HepG2 (cell line): Measurements from ENCODE around the gene AMOTL1. TPM values are rescaled to one million over a fixed set of nuclear protein-coding genes. Genes with fewer than 3 reads are reported as not detected.

Experiments used
- ATAC-seq: fragments of 200-7000 bp; cut with Tn5 transposase; 3 replicates; pipeline ENCODE4 v1.9.1; 2020; ENCODE audit warnings: mild to moderate bottlenecking, moderate library complexity
- BruUV-seq: library from RNA; stranded (reverse); fragments of 400-500 nt; replicated peaks from 2 replicates; lab custom pipeline; 2021; lab: Mats Ljungman, UMichigan
- CTCF ChIA-PET: fragments of 300-600 bp; formaldehyde crosslinking; extraction: SDS; loops from one replicate; lab custom pipeline; 2021; ENCODE audit warnings: low total read pairs, inconsistent platforms, low intra/inter-chr PET ratio; lab: Yijun Ruan, JAX
- POLR2A ChIA-PET: fragments of 350-600 bp; sonication (Branson Sonifier 250); formaldehyde crosslinking; loops from one replicate; lab custom pipeline; 2020; ENCODE audit warnings: antibody characterized with exemption, inconsistent platforms; lab: Yijun Ruan, JAX
- DNase-seq: peaks from one replicate; pipeline ENCODE4 v3.0.0-alpha.2; 2015; ENCODE audit warnings: low spot score
- FAIRE-seq: peaks from 3 replicates; lab custom pipeline; 2011; peaks lifted over from hg19 to GRCh38; lab: Jason Lieb, UNC
- H2AFZ ChIP-seq: one replicate; pipeline ENCODE4 v1.6.1; 2011; ENCODE audit warnings: low read length, inconsistent platforms
- H3K27ac ChIP-seq: fragments of 300-600 bp; 3 replicates; pipeline ENCODE4 v1.8.0; 2011; ENCODE audit warnings: mixed run types, mild to moderate bottlenecking, mixed read lengths, low read length, inconsistent platforms; ENCODE audit not compliant: insufficient read depth; ENCODE audit errors: extremely low read length
- H3K27me3 ChIP-seq, 2 experiments: fragments of 200-600 bp in 1 of 2; 2 replicates in 1 of 2; 3 replicates in 1 of 2; pipeline versions ENCODE4 v1.6.0 to v1.8.0; 2011; ENCODE audit warnings: low read length in 2 of 2, mild to moderate bottlenecking in 2 of 2, moderate library complexity in 2 of 2, inconsistent platforms in 1 of 2; ENCODE audit not compliant: insufficient read depth in 2 of 2, control insufficient read depth in 1 of 2
- H3K36me3 ChIP-seq, 2 experiments: fragments of 200-600 bp in 1 of 2; replicated peaks in 1 of 2; 2 replicates in 1 of 2; 3 replicates in 1 of 2; pipeline versions ENCODE4 v1.5.1 to v1.8.0; 2011; ENCODE audit warnings: low read length in 2 of 2, inconsistent platforms in 1 of 2; ENCODE audit not compliant: insufficient read depth in 2 of 2, control insufficient read depth in 1 of 2
- H3K4me1 ChIP-seq: 2 replicates; pipeline ENCODE4 v1.5.1; 2012; ENCODE audit warnings: low read length, inconsistent platforms; ENCODE audit not compliant: insufficient read depth
- H3K4me2 ChIP-seq: 2 replicates; pipeline ENCODE4 v1.6.0; 2011; ENCODE audit warnings: low read depth, low read length, inconsistent platforms
- H3K4me3 ChIP-seq, 3 experiments: fragments of 200-600 bp in 1 of 3; sonication (generic), shearing (Covaris generic) in 1 of 3; replicated peaks in 1 of 3; 2 replicates each; pipeline ENCODE4 v1.5.1; 2011 to 2016; ENCODE audit warnings: low read length in 3 of 3, inconsistent platforms in 2 of 3, low read depth in 2 of 3, mild to moderate bottlenecking in 2 of 3, control low read depth in 1 of 3, mixed read lengths in 1 of 3; ENCODE audit not compliant: insufficient read depth in 1 of 3
- H3K79me2 ChIP-seq: one replicate; pipeline ENCODE4 v1.6.1; 2011; ENCODE audit warnings: low read length, inconsistent platforms; ENCODE audit not compliant: insufficient read depth
- H3K9ac ChIP-seq: 2 replicates; pipeline ENCODE4 v1.6.0; 2011; ENCODE audit warnings: mild to moderate bottlenecking, low read depth, low read length, inconsistent platforms; ENCODE audit not compliant: insufficient read depth
- H3K9me3 ChIP-seq: 2 replicates; pipeline ENCODE4 v1.5.1; 2012; ENCODE audit warnings: mild to moderate bottlenecking, low read length
- H4K20me1 ChIP-seq: 2 replicates; pipeline ENCODE4 v1.6.0; 2011; ENCODE audit warnings: inconsistent platforms, mild to moderate bottlenecking, low read length, moderate library complexity; ENCODE audit not compliant: insufficient read depth
- ATF7-NPFF ChIP-seq: sonication (generic); formaldehyde crosslinking; IDR thresholded peaks from 2 replicates; pipeline ENCODE4 v1.8.1; 2023; ENCODE audit warnings: mild to moderate bottlenecking, low read depth, missing genetic modification reagents, moderate library complexity
- ERF ChIP-seq: IDR thresholded peaks from 2 replicates; pipeline ENCODE4 v1.6.1; 2018; ENCODE audit warnings: missing biosample characterization, missing genetic modification reagents
- FOSL2 ChIP-seq: sonication (generic); formaldehyde crosslinking; IDR thresholded peaks from 2 replicates; pipeline ENCODE4 v1.4.0; 2020; ENCODE audit warnings: missing genetic modification reagents
- GPN1 ChIP-seq: sonication (generic); formaldehyde crosslinking; IDR thresholded peaks from 2 replicates; pipeline ENCODE4 v1.5.1; 2020; ENCODE audit warnings: missing genetic modification reagents, borderline replicate concordance
- HMG20B ChIP-seq: conservative IDR thresholded peaks from 2 replicates; pipeline ENCODE4 v1.6.1; 2016; ENCODE audit warnings: missing genetic modification reagents, missing compliant biosample characterization
- MEIS2 ChIP-seq: sonication (generic); formaldehyde crosslinking; IDR thresholded peaks from 2 replicates; pipeline ENCODE4 v1.9.0; 2021; ENCODE audit warnings: mild to moderate bottlenecking, missing genetic modification reagents
- NFKB2 ChIP-seq: sonication (generic); formaldehyde crosslinking; IDR thresholded peaks from 2 replicates; pipeline ENCODE4 v1.4.0; 2020; ENCODE audit warnings: missing genetic modification reagents, borderline replicate concordance
- PHF20 ChIP-seq: sonication (generic); formaldehyde crosslinking; IDR thresholded peaks from 2 replicates; pipeline ENCODE4 v1.5.0; 2020; ENCODE audit warnings: mild to moderate bottlenecking, missing genetic modification reagents
- SIX4 ChIP-seq: sonication (generic); formaldehyde crosslinking; IDR thresholded peaks from 2 replicates; pipeline ENCODE4 v1.4.0; 2020; ENCODE audit warnings: missing genetic modification reagents
- SRSF4 ChIP-seq: fragments of 200-400 bp; formaldehyde crosslinking; IDR thresholded peaks from one replicate; pipeline ENCODE4 v1.6.1; 2018; ENCODE audit warnings: mild to moderate bottlenecking, low read depth, low read length, moderate library complexity; ENCODE audit not compliant: poor library complexity, severe bottlenecking
- TP53 ChIP-seq: sonication (generic); formaldehyde crosslinking; conservative IDR thresholded peaks from 2 replicates; pipeline ENCODE4 v1.4.0; 2020; ENCODE audit warnings: missing genetic modification reagents
- YEATS2 ChIP-seq: sonication (generic); formaldehyde crosslinking; IDR thresholded peaks from 2 replicates; pipeline ENCODE4 v1.4.0; 2020; ENCODE audit warnings: missing genetic modification reagents, borderline replicate concordance
- ZBTB7A ChIP-seq: sonication (generic); formaldehyde crosslinking; IDR thresholded peaks from 2 replicates; pipeline ENCODE4 v1.8.0; 2022; ENCODE audit warnings: mild to moderate bottlenecking, missing genetic modification reagents
- ZNF33B ChIP-seq: sonication (generic); formaldehyde crosslinking; IDR thresholded peaks from 2 replicates; pipeline ENCODE4 v1.5.1; 2020; ENCODE audit warnings: mild to moderate bottlenecking, missing genetic modification reagents
- ZNF839 ChIP-seq: sonication (generic); formaldehyde crosslinking; IDR thresholded peaks from 2 replicates; pipeline ENCODE4 v1.4.0; 2020; ENCODE audit warnings: missing genetic modification reagents, mild to moderate bottlenecking, borderline replicate concordance
- WGBS: methylation state at CpG from one replicate; pipeline ENCODE4 v1.1.6; 2017; ENCODE audit warnings: low lambda C conversion rate; 5-methylcytosine and 5-hydroxymethylcytosine counted together
- in situ Hi-C: cut with HindIII; loops from 2 replicates; pipeline ENCODE4 v1.10.0; 2017; ENCODE audit warnings: low pct_unique_long_range_greater_than_20kb; ENCODE audit not compliant: extremely low pct_ligation_motif_present
- intact Hi-C: fragments of 100-400 bp; cut with micrococcal nuclease; formaldehyde crosslinking; loops from one replicate; pipeline ENCODE4 v1.10.0; 2022; ENCODE audit not compliant: unreplicated experiment
- polyA plus RNA-seq, 8 experiments: library from polyadenylated mRNA; depleted of rRNA in 3 of 8; stranded (reverse) in 7 of 8; unstranded in 1 of 8; fragments of >200 nt; fragmentation: Illumina TruSeq in 4 of 8; extraction: Trizol in 4 of 8; gene quantifications; 2 replicates each; pipeline versions ENCODE4 v1.2.1 to v1.2.3, GENCODE V29; 2011 to 2016; ENCODE audit warnings: low read depth in 4 of 8, missing spikeins in 1 of 8, mixed read lengths in 1 of 8; ENCODE audit not compliant: insufficient read depth in 1 of 8
- total RNA-seq, 5 experiments: library from RNA; depleted of rRNA; stranded (reverse); fragments of >200 nt; fragmentation: Illumina TruSeq; extraction: Trizol; gene quantifications; 2 replicates each; pipeline ENCODE4 v1.2.3, GENCODE V29; 2016; ENCODE audit warnings: low read depth in 1 of 5

Gene AMOTL1
- total and polyA plus RNA-seq, 2 of the 13 experiments (the other 11 are each of a cell fraction or from before 2014, with no cell fraction given), result 0.01 to 0.20 TPM

- Histone ChIP-seq H4K20me1 (no peaks in the 10 kb centered on the region), H3K4me2 (no peak overlapping the region), H3K9me3 (no peaks in the 10 kb centered on the region), H3K9ac (no peak overlapping the region), H3K4me1 (no peaks in the 10 kb centered on the region), H3K4me3 (no peak overlapping the region), H3K79me2 (no peaks in the 10 kb centered on the region), H2AFZ (no peak overlapping the region)
- peak; percentile 56; the same call in 2 of the 3 replicates for ATAC-seq
- intact Hi-C loops (no loop called here), in situ Hi-C loops (no loop called here)
- peak; percentile 9 for DNase-seq
- CTCF ChIA-PET, result no interaction called here
- 16% methylated on average over 12 of the region's 12 CpGs for WGBS
- POLR2A ChIA-PET, result interaction anchor here (0.9 kb wide), 1 partner anchor 96 kb away, joined by 3 read pairs; the partner anchor contains the start of genes CWC15 and KDM4D
- no TSS peak for BruUV-seq
- no peak for FAIRE-seq
- TF ChIP-seq ZBTB7A (no peak), FOSL2 (CRISPR knock-in tag) (peak; percentile 72)
- TF ChIP-seq, all 625 proteins: peak for 1
- H3K27ac ChIP-seq, result no peak overlapping the region
- H3K36me3 ChIP-seq, result no peaks in the 10 kb centered on the region
- peaks cover 0 to 3% of the 10 kb centered on the region in 2 experiments; a peak in 2 of 5 replicates for H3K27me3 ChIP-seq
Measured at GRCh38 chr11:94876645-94877442, 108.7 kb downstream of the AMOTL1 start.

- FAIRE-seq (no peak), DNase-seq (no peak), ATAC-seq (no peak)
- H3K4me2 ChIP-seq, result no peak overlapping the region
- H3K79me2 ChIP-seq, result no peaks in the 10 kb centered on the region
- BruUV-seq, result no TSS peak
- WGBS, result 46% methylated on average over 11 of the region's 11 CpGs
- H2AFZ ChIP-seq, result no peak overlapping the region
- H3K4me1 ChIP-seq, result no peaks in the 10 kb centered on the region
- intact Hi-C loops, result no loop called here
- no peak for TF ChIP-seq GPN1 (CRISPR knock-in tag)
- TF ChIP-seq ZNF839 (CRISPR knock-in tag), result no peak
- TF ChIP-seq PHF20 (CRISPR knock-in tag), result no peak
- TF ChIP-seq YEATS2 (CRISPR knock-in tag), result no peak
- no peak for TF ChIP-seq HMG20B (CRISPR knock-in tag)
- TF ChIP-seq ZNF33B, result no peak
- no peak for TF ChIP-seq SRSF4
- TF ChIP-seq ATF7-NPFF (CRISPR knock-in tag), result no peak
- TF ChIP-seq MEIS2 (CRISPR knock-in tag), result no peak
- TF ChIP-seq NFKB2 (CRISPR knock-in tag), result no peak
- TF ChIP-seq SIX4 (CRISPR knock-in tag), result no peak
- no peak for TF ChIP-seq TP53 (CRISPR knock-in tag)
- no peak for TF ChIP-seq ERF (CRISPR knock-in tag)
- no peaks in the 10 kb centered on the region for H4K20me1 ChIP-seq
- H3K9ac ChIP-seq, result no peak overlapping the region
- CTCF ChIA-PET, result no interaction called here
- H3K9me3 ChIP-seq, result no peaks in the 10 kb centered on the region
- no peaks in the 10 kb centered on the region for H3K36me3 ChIP-seq
- POLR2A ChIA-PET, result no interaction called here
- no peak overlapping the region for H3K4me3 ChIP-seq
- peaks cover 0 to under 1% of the 10 kb centered on the region in 2 experiments; a peak in 1 of 5 replicates for H3K27me3 ChIP-seq
- in situ Hi-C loops, result no loop called here
- H3K27ac ChIP-seq, result no peak overlapping the region
Measured at GRCh38 chr11:94877443-94878200, 109.5 kb downstream of the AMOTL1 start.
